SK-N-SH (cell line): ENCODE measurements around the gene PCGF3. TPM values are rescaled to one million over a fixed set of nuclear protein-coding genes. Genes with fewer than 3 reads are reported as not detected.

Experiments used
- CTCF ChIA-PET: fragments of 300-600, 350-600 bp; formaldehyde crosslinking; extraction: SDS; loops from one replicate; lab custom pipeline; 2021; lab: Yijun Ruan, JAX
- POLR2A ChIA-PET: fragments of 350-600 bp; sonication (Branson Sonifier 250); formaldehyde crosslinking; extraction: SDS; loops from one replicate; lab custom pipeline; 2020; ENCODE audit warnings: antibody characterized with exemption, inconsistent platforms; lab: Yijun Ruan, JAX
- DNase-seq: peaks from one replicate; pipeline ENCODE4 v3.0.0; 2012
- H2AFZ ChIP-seq: fragments of 200-600 bp; sonication (generic); 2 replicates; pipeline ENCODE4 v1.8.1; 2016; ENCODE audit warnings: antibody characterized with exemption, mild to moderate bottlenecking, low read depth
- H3F3A ChIP-seq: fragments of 200-600 bp; sonication (generic); replicated peaks from 2 replicates; pipeline ENCODE3; 2016; ENCODE audit warnings: antibody characterized with exemption, mild to moderate bottlenecking; ENCODE audit not compliant: insufficient read depth
- H3K27ac ChIP-seq, 2 experiments: fragments of 200-500 bp in 1 of 2; fragments of 200-600 bp in 1 of 2; sonication (Bioruptor generic) in 1 of 2; sonication (generic), shearing (Covaris generic) in 1 of 2; 2 replicates each; pipeline versions ENCODE4 v1.5.1 to v1.6.1; 2014 to 2016; ENCODE audit warnings: low read depth in 2 of 2, inconsistent platforms in 1 of 2, low read length in 1 of 2, mild to moderate bottlenecking in 1 of 2, mixed read lengths in 1 of 2
- H3K27me3 ChIP-seq: fragments of 200-600 bp; sonication (generic), shearing (Covaris generic); 2 replicates; pipeline ENCODE4 v1.6.1; 2016; ENCODE audit warnings: mixed run types; ENCODE audit not compliant: insufficient read depth
- H3K36me3 ChIP-seq, 2 experiments: fragments of 200-500 bp in 1 of 2; fragments of 200-600 bp in 1 of 2; sonication (Bioruptor generic) in 1 of 2; sonication (generic) in 1 of 2; replicated peaks in 1 of 2; 2 replicates each; pipeline versions ENCODE3 to v1.5.1; 2014 to 2016; ENCODE audit warnings: low read length in 1 of 2, mild to moderate bottlenecking in 1 of 2; ENCODE audit not compliant: insufficient read depth in 2 of 2, control insufficient read depth in 1 of 2
- H3K4me1 ChIP-seq, 2 experiments: fragments of 200-500 bp in 1 of 2; fragments of 200-600 bp in 1 of 2; sonication (Bioruptor generic) in 1 of 2; sonication (generic), shearing (Covaris generic) in 1 of 2; 2 replicates each; pipeline versions ENCODE4 v1.5.1 to v1.6.1; 2014 to 2016; ENCODE audit warnings: low read depth in 1 of 2, low read length in 1 of 2, mixed run types in 1 of 2; ENCODE audit not compliant: insufficient read depth in 2 of 2, control insufficient read depth in 1 of 2
- H3K4me2 ChIP-seq: fragments of 200-600 bp; sonication (generic), shearing (Covaris generic); 2 replicates; pipeline ENCODE4 v1.6.1; 2017; ENCODE audit warnings: mixed run types
- H3K4me3 ChIP-seq, 2 experiments: fragments of 200-500 bp in 1 of 2; fragments of 200-600 bp in 1 of 2; sonication (Bioruptor generic) in 1 of 2; sonication (generic), shearing (Covaris generic) in 1 of 2; 2 replicates each; pipeline versions ENCODE4 v1.5.1 to v1.8.1; 2014 to 2016; ENCODE audit warnings: low read depth in 2 of 2, inconsistent platforms in 1 of 2, low read length in 1 of 2, mild to moderate bottlenecking in 1 of 2, mixed read lengths in 1 of 2, moderate library complexity in 1 of 2
- H3K79me2 ChIP-seq: fragments of 200-600 bp; sonication (generic); 2 replicates; pipeline ENCODE4 v1.8.1; 2017; ENCODE audit warnings: mild to moderate bottlenecking; ENCODE audit not compliant: insufficient read depth
- H3K9ac ChIP-seq: fragments of 200-600 bp; sonication (generic); 2 replicates; pipeline ENCODE4 v1.6.1; 2017; ENCODE audit warnings: mixed run types
- H3K9me2 ChIP-seq: fragments of 200-600 bp; sonication (generic); 2 replicates; pipeline ENCODE4 v1.6.1; 2017; ENCODE audit warnings: mixed run types
- H3K9me3 ChIP-seq: fragments of 200-600 bp; sonication (generic); 2 replicates; pipeline ENCODE4 v1.6.1; 2017; ENCODE audit warnings: mixed run types, mild to moderate bottlenecking, moderate library complexity
- H4K20me1 ChIP-seq: fragments of 200-600 bp; sonication (generic); 2 replicates; pipeline ENCODE4 v1.6.1; 2017; ENCODE audit warnings: mild to moderate bottlenecking, mixed run types; ENCODE audit not compliant: insufficient read depth
- ELF1 ChIP-seq: IDR thresholded peaks from 2 replicates; pipeline ENCODE4 v1.4.0; 2012
- EP300 ChIP-seq, 2 experiments: IDR thresholded peaks; 2 replicates each; pipeline versions ENCODE4 v1.4.0 to v1.6.1; 2012; ENCODE audit warnings: borderline replicate concordance in 1 of 2, low read depth in 1 of 2, low read length in 1 of 2
- FOSL2 ChIP-seq: IDR thresholded peaks from 2 replicates; pipeline ENCODE4 v1.4.0; 2012; ENCODE audit warnings: low read depth, mild to moderate bottlenecking, moderate library complexity, borderline replicate concordance
- FOXJ3 ChIP-seq: sonication (generic); formaldehyde crosslinking; IDR thresholded peaks from 2 replicates; pipeline ENCODE4 v1.5.1; 2020; ENCODE audit warnings: mild to moderate bottlenecking, missing genetic modification reagents
- GATA2 ChIP-seq: sonication (generic); formaldehyde crosslinking; IDR thresholded peaks from 2 replicates; pipeline ENCODE4 v1.5.0; 2020; ENCODE audit warnings: mild to moderate bottlenecking, missing genetic modification reagents
- IRF3 ChIP-seq: fragments of 150-350 bp; IDR thresholded peaks from 2 replicates; pipeline ENCODE4 v1.6.1; 2016; ENCODE audit warnings: mild to moderate bottlenecking, low read depth, low read length
- JUND ChIP-seq: IDR thresholded peaks from 2 replicates; pipeline ENCODE4 v1.4.0; 2012
- MAX ChIP-seq: IDR thresholded peaks from 2 replicates; pipeline ENCODE4 v1.4.0; 2012; ENCODE audit warnings: low read depth
- MXI1 ChIP-seq: IDR thresholded peaks from 2 replicates; pipeline ENCODE4 v1.6.1; 2012; ENCODE audit warnings: mild to moderate bottlenecking, low read depth, low read length, improper control_type of control experiment
- NFIC ChIP-seq: IDR thresholded peaks from 2 replicates; pipeline ENCODE4 v1.4.0; 2012; ENCODE audit warnings: borderline replicate concordance
- PBX3 ChIP-seq: IDR thresholded peaks from 2 replicates; pipeline ENCODE4; 2012
- POLR2AphosphoS5 ChIP-seq: IDR thresholded peaks from 2 replicates; pipeline ENCODE4 v1.6.1; 2012; ENCODE audit warnings: low read depth, low read length
- RCOR1 ChIP-seq: fragments of 150-350 bp; IDR thresholded peaks from 2 replicates; pipeline ENCODE4 v1.6.1; 2017; ENCODE audit warnings: antibody characterized with exemption, low read length
- RFX5 ChIP-seq: IDR thresholded peaks from 2 replicates; pipeline ENCODE4 v1.6.1; 2012; ENCODE audit warnings: mild to moderate bottlenecking, improper control_type of control experiment, low read length
- SIN3A ChIP-seq: IDR thresholded peaks from 2 replicates; pipeline ENCODE4 v1.6.1; 2012; ENCODE audit warnings: low read depth, mild to moderate bottlenecking, low read length, moderate library complexity, borderline replicate concordance
- TAF1 ChIP-seq: IDR thresholded peaks from 2 replicates; pipeline ENCODE4 v1.6.1; 2012; ENCODE audit warnings: low read depth, mild to moderate bottlenecking, low read length, moderate library complexity, borderline replicate concordance
- TCF12 ChIP-seq: IDR thresholded peaks from 2 replicates; pipeline ENCODE4 v1.4.0; 2012
- USF1 ChIP-seq: IDR thresholded peaks from 2 replicates; pipeline ENCODE4 v1.4.0; 2012; ENCODE audit warnings: low read depth, borderline replicate concordance
- USF2 ChIP-seq: fragments of 150-350 bp; IDR thresholded peaks from 2 replicates; pipeline ENCODE4 v1.6.1; 2017; ENCODE audit warnings: antibody characterized with exemption, low read length, low read depth, borderline replicate concordance
- ZBTB33 ChIP-seq: IDR thresholded peaks from 2 replicates; pipeline ENCODE4 v1.4.0; 2012; ENCODE audit warnings: low read depth, borderline replicate concordance
- WGBS: methylation state at CpG from one replicate; pipeline ENCODE4 v1.1.6; 2017; ENCODE audit warnings: low lambda C conversion rate; 5-methylcytosine and 5-hydroxymethylcytosine counted together
- polyA plus RNA-seq, 3 experiments: library from polyadenylated mRNA; depleted of rRNA; stranded (reverse); fragments of >200 nt; gene quantifications; 2 replicates each; pipeline ENCODE4 v1.2.3, GENCODE V29; 2012

Gene PCGF3
- polyA plus RNA-seq, 1 of the 3 experiments (the other 2 are of a cell fraction) = 44.8 TPM

GRCh38 chr4:714087-714486, 8.5 kb downstream of the PCGF3 start:
- POLR2A ChIA-PET = no interaction called here
- no peak overlapping the region for H3K9ac ChIP-seq
- H3K9me3 ChIP-seq = no peaks in the 10 kb centered on the region
- H3K79me2 ChIP-seq = peaks cover 81% of the 10 kb centered on the region
- no peak overlapping the region for H2AFZ ChIP-seq
- peaks cover 0 to 8% of the 10 kb centered on the region in 2 experiments; a peak in 1 of 4 replicates for H3K4me1 ChIP-seq
- 98% methylated on average over 16 of the region's 18 CpGs for WGBS
- H3K36me3 ChIP-seq = peaks cover 4 to 10% of the 10 kb centered on the region in 2 experiments
- peaks cover 74% of the 10 kb centered on the region for H4K20me1 ChIP-seq
- no peaks in the 10 kb centered on the region for H3K27me3 ChIP-seq
- no peak for DNase-seq
- H3K9me2 ChIP-seq = no peaks in the 10 kb centered on the region
- no peaks in the 10 kb centered on the region for H3F3A ChIP-seq
- no peak for TF ChIP-seq NFIC
- TF ChIP-seq TCF12 = no peak
- TF ChIP-seq RCOR1 = no peak
- no peak for TF ChIP-seq POLR2AphosphoS5
- no peak for TF ChIP-seq RFX5
- no peak for TF ChIP-seq MXI1
- TF ChIP-seq TAF1 = no peak
- no peak for TF ChIP-seq FOSL2
- no peak for TF ChIP-seq EP300 (IDR thresholded peaks at IDR 0.05; ENCODE audit: borderline replicate concordance in 1 of 2, low read depth in 1 of 2, low read length in 1 of 2)
- no peak for TF ChIP-seq MAX
- TF ChIP-seq USF1 = no peak
- no peak for TF ChIP-seq ZBTB33
- no peak for TF ChIP-seq SIN3A
- TF ChIP-seq USF2 = no peak
- no peak for TF ChIP-seq PBX3
- no peak for TF ChIP-seq JUND
- no peak for TF ChIP-seq FOXJ3 (CRISPR knock-in tag)
- no peak for TF ChIP-seq IRF3
- TF ChIP-seq GATA2 = no peak
- TF ChIP-seq ELF1 = no peak
- TF ChIP-seq, all 33 proteins: peak for 0
- CTCF ChIA-PET = interaction anchor here (1.5 to 1.7 kb wide), 2 partner anchors 10 to 29 kb away, joined by 3 to 6 read pairs; no protein-coding TSS in a partner anchor
- H3K4me2 ChIP-seq = no peak overlapping the region
- H3K27ac ChIP-seq = no peak overlapping the region
- no peak overlapping the region for H3K4me3 ChIP-seq
